NOMO-1 treated with DMSO at 0.1 percent for 48 hours (cell line): ENCODE results near the gene LENEP.

Experiments
- DNase-seq: peaks from one replicate; lab custom pipeline; 2025; ENCODE audit not compliant: unreplicated experiment; lab: John Stamatoyannopoulos, UW

The LENEP gene

GRCh38 chr1:155024315-155024714, 30.9 kb downstream of the LENEP start:
- DNase-seq = no peak

GRCh38 chr1:155026154-155026553, 32.8 kb downstream of the LENEP start:
- no peak for DNase-seq

GRCh38 chr1:155026588-155026987, 33.2 kb downstream of the LENEP start:
- no peak for DNase-seq

GRCh38 chr1:155029513-155030242, 36.3 kb downstream of the LENEP start:
- no peak for DNase-seq

- no peak for DNase-seq
Measured at GRCh38 chr1:155030243-155030795, 36.9 kb downstream of the LENEP start.

- no peak for DNase-seq
Measured at GRCh38 chr1:155030899-155031298, 37.5 kb downstream of the LENEP start.

GRCh38 chr1:155032886-155033285, 39.5 kb downstream of the LENEP start:
- no peak for DNase-seq

- no peak for DNase-seq
Measured at GRCh38 chr1:155033524-155033923, 40.1 kb downstream of the LENEP start, which contains the start of the genes DCST1 and DCST2. Gene DCST1 (plus strand): TSS chr1:155033824. CDS start chr1:155034037, 213 bp downstream. Gene DCST2 (minus strand): TSS chr1:155033781. CDS start chr1:155033701, 80 bp downstream.

GRCh38 chr1:155034318-155035208, 41.2 kb downstream of the LENEP start:
- no peak for DNase-seq

GRCh38 chr1:155035936-155036335, 42.5 kb downstream of the LENEP start:
- DNase-seq = no peak

- no peak for DNase-seq
Measured at GRCh38 chr1:155037043-155037442, 43.7 kb downstream of the LENEP start.

GRCh38 chr1:155037851-155038441, 44.6 kb downstream of the LENEP start:
- DNase-seq = no peak

- DNase-seq = no peak
Measured at GRCh38 chr1:155038602-155039307, 45.4 kb downstream of the LENEP start.

GRCh38 chr1:155039308-155039669, 45.9 kb downstream of the LENEP start:
- DNase-seq = no peak

- DNase-seq = no peak
Measured at GRCh38 chr1:155040358-155041093, 47.1 kb downstream of the LENEP start.

GRCh38 chr1:155042789-155043188, 49.4 kb downstream of the LENEP start:
- no peak for DNase-seq

GRCh38 chr1:155043301-155043702, 49.9 kb downstream of the LENEP start:
- no peak for DNase-seq

- DNase-seq = no peak
Measured at GRCh38 chr1:155043793-155044192, 50.4 kb downstream of the LENEP start.
